HFFc6 (cell line): ENCODE data around the gene KRTAP12-2. TPM values are rescaled to one million over a fixed set of nuclear protein-coding genes. Genes with fewer than 3 reads are reported as not detected.

ENCODE experiments used
- DNase-seq: peaks from one replicate; pipeline ENCODE4 v3.0.0-alpha.2; 2018
- H3K27ac Mint-ChIP-seq: 2 replicates; pipeline ENCODE4 v1.8.0; 2020; ENCODE audit warnings: mild to moderate bottlenecking, mixed read lengths
- H3K27me3 Mint-ChIP-seq: 2 replicates; pipeline ENCODE4 v1.8.0; 2021; ENCODE audit warnings: mild to moderate bottlenecking, moderate library complexity, mixed read lengths; ENCODE audit not compliant: insufficient read depth
- H3K36me3 Mint-ChIP-seq: 2 replicates; pipeline ENCODE4 v1.8.0; 2021; ENCODE audit warnings: low read depth, mixed read lengths
- H3K4me1 Mint-ChIP-seq: 2 replicates; pipeline ENCODE4 v1.8.0; 2020; ENCODE audit warnings: low read depth, mixed read lengths
- H3K4me3 Mint-ChIP-seq: 2 replicates; pipeline ENCODE4 v1.8.0; 2020; ENCODE audit warnings: mild to moderate bottlenecking, moderate library complexity, mixed read lengths
- H3K9me3 Mint-ChIP-seq: 2 replicates; pipeline ENCODE4 v1.8.0; 2020; ENCODE audit warnings: mild to moderate bottlenecking, mixed read lengths
- total RNA-seq, 6 experiments: library from RNA; stranded (reverse); fragmentation: NEBNext Ultra II Directional; extraction: Animal tissue kit (Norgen Biotek cat#: 25700); gene quantifications; 2 replicates in 1 of 6; 3 replicates in 5 of 6; pipeline ENCODE4 v1.2.3, GENCODE V29; 2021
- TF ChIP-seq, protein P1 (sequence below): fragments of 200-600 bp; sonication (generic); IDR thresholded peaks from 2 replicates; pipeline ENCODE4 v1.5.0; 2021; ENCODE audit warnings: antibody characterized with exemption, mild to moderate bottlenecking

The KRTAP12-2 gene
- total RNA-seq, 6 experiments from 2014 or later = not detected

DNA sequence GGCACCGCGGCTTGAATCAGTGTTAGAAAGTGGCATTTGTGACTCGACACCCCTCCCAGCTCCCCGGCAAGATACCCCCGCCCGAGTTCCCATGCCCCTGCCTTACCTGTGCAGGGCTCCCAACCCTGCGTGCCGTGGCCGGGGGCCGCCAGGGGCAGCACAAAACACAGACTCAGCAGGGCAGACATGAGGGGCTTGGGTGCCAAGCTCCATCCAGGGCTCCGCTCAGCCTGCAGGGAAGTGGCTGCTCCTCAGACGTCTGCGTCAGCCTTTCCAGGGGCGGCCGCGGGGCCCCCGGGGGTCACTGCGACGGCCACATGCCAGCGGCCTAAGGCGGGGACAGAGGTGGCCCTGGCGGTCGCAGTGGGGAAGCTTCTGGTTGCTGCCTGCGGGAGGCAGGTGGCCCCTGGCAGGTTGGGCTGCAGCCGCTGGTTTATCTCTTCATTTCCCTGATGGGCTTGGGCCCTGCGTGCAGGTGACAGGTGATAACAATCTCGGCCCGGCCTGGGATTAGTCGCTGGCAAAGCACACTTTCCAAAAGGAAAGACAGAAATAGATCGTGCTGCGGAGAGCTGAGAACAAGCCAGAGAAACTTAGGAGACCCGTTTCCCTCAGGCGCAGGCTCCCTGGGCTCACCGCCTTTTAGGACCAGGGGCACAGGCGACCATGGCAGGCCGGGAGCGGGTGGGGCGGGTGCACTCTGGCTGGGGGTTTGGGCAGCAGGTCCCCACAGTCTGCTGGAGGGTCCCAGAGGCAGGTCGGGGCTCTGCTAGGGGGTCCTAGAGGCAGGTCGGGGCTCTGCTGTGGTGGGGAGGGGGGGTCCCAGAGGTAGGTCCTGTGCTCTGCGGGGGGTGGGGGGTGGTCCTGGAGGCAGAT lies 44.8 kb upstream of the KRTAP12-2 start, which contains the start of gene TSPEAR:
Gene TSPEAR, minus strand, starts transcription at position 246 of the 876 bp plus-strand sequence. Its CDS starts 58 bp downstream, at position 188.
- Mint-ChIP-seq H3K27ac (no peak within 1 kb of the TSS), H3K36me3 (no peaks in the 10 kb centered on the region), H3K27me3 (peaks cover 61% of the 10 kb centered on the region), H3K9me3 (no peaks in the 10 kb centered on the region), H3K4me1 (peaks cover 11% of the 10 kb centered on the region), H3K4me3 (no peak within 1 kb of the TSS)
- no peak for DNase-seq
- TF ChIP-seq, protein P1, sequence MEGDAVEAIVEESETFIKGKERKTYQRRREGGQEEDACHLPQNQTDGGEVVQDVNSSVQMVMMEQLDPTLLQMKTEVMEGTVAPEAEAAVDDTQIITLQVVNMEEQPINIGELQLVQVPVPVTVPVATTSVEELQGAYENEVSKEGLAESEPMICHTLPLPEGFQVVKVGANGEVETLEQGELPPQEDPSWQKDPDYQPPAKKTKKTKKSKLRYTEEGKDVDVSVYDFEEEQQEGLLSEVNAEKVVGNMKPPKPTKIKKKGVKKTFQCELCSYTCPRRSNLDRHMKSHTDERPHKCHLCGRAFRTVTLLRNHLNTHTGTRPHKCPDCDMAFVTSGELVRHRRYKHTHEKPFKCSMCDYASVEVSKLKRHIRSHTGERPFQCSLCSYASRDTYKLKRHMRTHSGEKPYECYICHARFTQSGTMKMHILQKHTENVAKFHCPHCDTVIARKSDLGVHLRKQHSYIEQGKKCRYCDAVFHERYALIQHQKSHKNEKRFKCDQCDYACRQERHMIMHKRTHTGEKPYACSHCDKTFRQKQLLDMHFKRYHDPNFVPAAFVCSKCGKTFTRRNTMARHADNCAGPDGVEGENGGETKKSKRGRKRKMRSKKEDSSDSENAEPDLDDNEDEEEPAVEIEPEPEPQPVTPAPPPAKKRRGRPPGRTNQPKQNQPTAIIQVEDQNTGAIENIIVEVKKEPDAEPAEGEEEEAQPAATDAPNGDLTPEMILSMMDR = no peak

DNA sequence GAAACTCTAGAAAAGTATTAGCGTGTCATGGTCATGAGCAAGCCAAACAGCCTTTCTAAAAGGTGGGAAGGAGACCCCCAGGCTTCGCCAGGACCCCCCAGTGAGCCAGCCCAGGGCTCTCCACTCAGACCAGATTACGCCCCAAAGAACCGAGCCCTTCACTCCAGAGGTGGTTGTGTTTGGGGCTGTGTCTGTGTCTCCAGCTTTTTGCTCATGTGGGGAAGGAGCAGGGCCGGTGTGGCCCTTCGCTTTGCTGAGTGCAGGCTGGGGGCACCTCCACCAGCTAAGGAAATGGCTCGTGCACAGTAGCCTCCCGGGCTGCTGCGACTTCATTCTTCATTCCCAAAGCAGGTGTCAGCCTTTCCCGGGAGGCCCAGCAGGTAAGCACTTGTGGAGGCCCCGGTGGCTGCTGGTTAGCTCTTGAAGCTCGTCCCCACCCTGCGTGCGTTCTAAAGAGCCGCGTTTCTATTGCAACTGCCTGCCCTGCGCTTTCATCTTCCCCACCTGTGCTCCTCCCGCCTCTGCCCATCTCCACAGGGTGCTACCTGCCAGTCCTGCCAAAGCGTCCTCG lies 44.1 kb upstream of the KRTAP12-2 start:
- Mint-ChIP-seq H3K4me1 (peaks cover 11% of the 10 kb centered on the region), H3K36me3 (no peaks in the 10 kb centered on the region), H3K4me3 (no peak overlapping the region), H3K9me3 (no peaks in the 10 kb centered on the region), H3K27ac (no peak overlapping the region), H3K27me3 (peaks cover 60% of the 10 kb centered on the region)
- DNase-seq = no peak
- TF ChIP-seq, protein P1 = no peak

DNA sequence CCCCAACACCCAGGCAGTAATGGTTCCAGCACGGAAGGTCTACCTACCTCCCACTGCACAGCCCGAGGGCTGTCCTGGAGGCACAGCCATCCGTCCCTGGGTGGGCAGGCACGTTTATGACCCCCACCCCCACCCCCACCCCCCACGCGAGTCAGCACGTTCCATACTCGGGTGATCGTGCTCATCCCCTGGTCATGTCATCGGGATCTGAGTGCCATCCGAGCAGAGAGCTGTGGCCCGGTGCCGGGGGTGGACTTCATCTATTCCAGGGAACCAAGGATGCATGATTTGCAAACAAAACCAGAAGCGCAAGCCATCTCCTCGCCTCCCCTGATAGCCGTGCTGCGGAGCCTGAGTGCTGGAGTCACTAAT lies 43.6 kb upstream of the KRTAP12-2 start:
- Mint-ChIP-seq H3K4me3 (no peak overlapping the region), H3K4me1 (peaks cover 11% of the 10 kb centered on the region), H3K27me3 (peaks cover 62% of the 10 kb centered on the region), H3K27ac (no peak overlapping the region), H3K9me3 (no peaks in the 10 kb centered on the region), H3K36me3 (no peaks in the 10 kb centered on the region)
- TF ChIP-seq, protein P1 = no peak
- no peak for DNase-seq

DNA sequence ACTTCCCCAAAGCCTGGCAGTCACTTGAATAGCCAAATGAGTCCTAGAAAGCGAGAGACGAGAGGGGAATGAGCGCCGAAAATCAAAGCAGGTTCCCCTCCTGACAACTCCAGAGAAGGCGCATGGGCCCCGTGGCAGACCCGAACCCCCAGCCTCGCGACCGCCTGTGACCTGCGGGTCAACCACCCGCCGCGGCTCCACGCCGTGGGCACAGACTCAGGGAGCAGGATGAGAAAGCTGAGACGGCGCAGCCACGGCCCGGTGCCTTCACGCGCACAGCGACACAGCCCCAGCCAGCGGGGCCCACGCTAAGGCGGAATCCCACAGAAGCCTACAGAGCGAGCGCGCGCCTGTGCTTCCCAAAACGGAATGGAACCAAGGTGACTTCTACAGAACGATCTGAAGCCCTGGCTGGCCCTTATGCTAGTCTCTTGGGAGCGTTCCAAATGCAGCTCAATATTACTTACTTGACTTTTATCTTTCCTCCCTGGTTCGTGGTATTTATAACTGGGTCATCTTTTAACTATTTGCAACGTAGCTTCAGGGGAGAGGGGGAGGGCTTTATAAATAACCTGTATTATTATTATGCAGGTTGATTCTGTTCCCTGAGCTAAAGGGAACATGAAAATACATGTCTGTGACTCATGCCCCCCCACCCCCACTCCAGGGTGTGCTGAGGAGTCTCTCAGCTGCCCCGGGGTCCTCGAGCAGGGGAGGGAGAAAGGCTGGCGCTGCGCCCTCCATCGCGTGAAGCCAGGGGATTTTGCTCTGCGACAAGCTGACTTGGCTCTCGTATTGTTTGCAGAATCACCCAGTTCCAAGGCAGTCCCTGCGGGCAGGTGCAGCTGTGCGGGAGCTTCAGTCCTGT lies 42.9 kb upstream of the KRTAP12-2 start:
- Mint-ChIP-seq H3K4me1 (peaks cover 11% of the 10 kb centered on the region), H3K27ac (no peak overlapping the region), H3K4me3 (no peak overlapping the region)

More for the DNA sequence above, 42.9 kb upstream of the KRTAP12-2 start:
- Mint-ChIP-seq H3K9me3 (no peaks in the 10 kb centered on the region), H3K27me3 (peaks cover 61% of the 10 kb centered on the region), H3K36me3 (no peaks in the 10 kb centered on the region)
- TF ChIP-seq, protein P1 = no peak
- DNase-seq = no peak
